Suprapubic skin (tissue), 4 donors: ENCODE data around the gene FAM83E. TPM values are rescaled to one million over a fixed set of nuclear protein-coding genes. Genes with fewer than 3 reads are reported as not detected.
"Not testable (repeated sequence)": the region's sequence is repeated elsewhere in the genome, so short reads cannot be mapped to it uniquely, and the experiment has no call there.

Experiments
- DNase-seq, 2 donors: peaks; one replicate each; pipeline ENCODE4 v3.0.0-alpha.2; 2019; ENCODE audit warnings: low spot score in 2 of 2
- H3K27ac ChIP-seq: fragments of 200-600 bp; sonication (generic); one replicate; pipeline ENCODE4 v1.5.1; 2019
- H3K27me3 ChIP-seq: fragments of 200-600 bp; sonication (generic); one replicate; pipeline ENCODE4 v1.5.1; 2019
- H3K36me3 ChIP-seq: fragments of 200-600 bp; sonication (generic); one replicate; pipeline ENCODE4 v1.5.1; 2019
- H3K4me1 ChIP-seq: fragments of 200-600 bp; sonication (generic); one replicate; pipeline ENCODE4 v1.5.1; 2019
- H3K4me3 ChIP-seq: fragments of 200-600 bp; sonication (generic); one replicate; pipeline ENCODE4 v1.5.1; 2019; ENCODE audit warnings: mild to moderate bottlenecking
- H3K9me3 ChIP-seq: fragments of 200-600 bp; sonication (generic); one replicate; pipeline ENCODE4 v1.5.1; 2019
- EP300 ChIP-seq: sonication (generic); formaldehyde crosslinking; IDR thresholded peaks from one replicate; pipeline ENCODE4 v1.6.1; 2017; ENCODE audit warnings: antibody characterized with exemption
- POLR2A ChIP-seq, 2 donors: fragments of 450-650 bp; IDR thresholded peaks; one replicate each; pipeline ENCODE4 v1.6.1; 2017; ENCODE audit warnings: antibody characterized with exemption in 2 of 2, mild to moderate bottlenecking in 2 of 2, moderate library complexity in 2 of 2
- POLR2AphosphoS5 ChIP-seq, 3 donors: sonication (generic); formaldehyde crosslinking; IDR thresholded peaks; one replicate each; pipeline ENCODE4 v1.6.1; 2017; ENCODE audit warnings: antibody characterized with exemption in 3 of 3
- WGBS: methylation state at CpG from one replicate; pipeline ENCODE4 v1.1.5; 2018; 5-methylcytosine and 5-hydroxymethylcytosine counted together
- total RNA-seq, 4 donors: library from RNA; depleted of rRNA; stranded (reverse); fragments of >200 nt; gene quantifications; one replicate each; pipeline ENCODE4 v1.1.0, GENCODE V29; 2016
- TF ChIP-seq, protein P1 (sequence below), 2 donors: fragments of 200-600 bp in 1 of 2; fragments of 450-650 bp in 1 of 2; sonication (generic) in 1 of 2; IDR thresholded peaks; one replicate each; pipeline ENCODE4 v1.5.1; 2016 to 2019; ENCODE audit warnings: antibody characterized with exemption in 2 of 2, mild to moderate bottlenecking in 1 of 2, moderate library complexity in 1 of 2

Gene FAM83E
- total RNA-seq, 4 donors from 2014 or later: 0.87 to 5.1 (median 1.1) TPM

DNA sequence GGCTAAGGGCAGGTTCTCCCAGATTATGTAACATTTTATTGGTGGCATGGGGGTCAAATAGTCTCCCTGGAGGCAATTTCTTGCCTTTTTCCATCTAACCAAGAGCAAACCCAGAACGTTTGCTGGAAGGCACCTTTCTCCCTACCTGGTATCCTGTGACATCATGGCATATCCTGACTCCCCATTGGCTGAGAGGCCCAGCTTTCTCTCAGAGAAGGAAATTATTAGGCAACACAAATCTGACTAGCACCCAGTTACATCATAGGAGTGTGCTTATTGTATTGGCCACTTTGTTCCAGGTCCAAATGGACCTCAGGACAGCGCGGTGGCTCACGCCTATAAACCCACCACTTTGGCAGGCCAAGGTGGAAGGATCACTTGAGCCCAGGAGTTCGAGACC lies 44.9 kb upstream of the FAM83E start:
- Histone ChIP-seq H3K36me3 (no peaks in the 10 kb centered on the region), H3K27ac (no peak overlapping the region), H3K9me3 (no peaks in the 10 kb centered on the region), H3K4me1 (peaks cover 9% of the 10 kb centered on the region), H3K4me3 (no peak overlapping the region), H3K27me3 (no peaks in the 10 kb centered on the region)
- TF ChIP-seq EP300 (no peak), POLR2AphosphoS5 (IDR thresholded peaks at IDR 0.05) (no peak), POLR2A (IDR thresholded peaks at IDR 0.05) (no peak)
- TF ChIP-seq, protein P1, sequence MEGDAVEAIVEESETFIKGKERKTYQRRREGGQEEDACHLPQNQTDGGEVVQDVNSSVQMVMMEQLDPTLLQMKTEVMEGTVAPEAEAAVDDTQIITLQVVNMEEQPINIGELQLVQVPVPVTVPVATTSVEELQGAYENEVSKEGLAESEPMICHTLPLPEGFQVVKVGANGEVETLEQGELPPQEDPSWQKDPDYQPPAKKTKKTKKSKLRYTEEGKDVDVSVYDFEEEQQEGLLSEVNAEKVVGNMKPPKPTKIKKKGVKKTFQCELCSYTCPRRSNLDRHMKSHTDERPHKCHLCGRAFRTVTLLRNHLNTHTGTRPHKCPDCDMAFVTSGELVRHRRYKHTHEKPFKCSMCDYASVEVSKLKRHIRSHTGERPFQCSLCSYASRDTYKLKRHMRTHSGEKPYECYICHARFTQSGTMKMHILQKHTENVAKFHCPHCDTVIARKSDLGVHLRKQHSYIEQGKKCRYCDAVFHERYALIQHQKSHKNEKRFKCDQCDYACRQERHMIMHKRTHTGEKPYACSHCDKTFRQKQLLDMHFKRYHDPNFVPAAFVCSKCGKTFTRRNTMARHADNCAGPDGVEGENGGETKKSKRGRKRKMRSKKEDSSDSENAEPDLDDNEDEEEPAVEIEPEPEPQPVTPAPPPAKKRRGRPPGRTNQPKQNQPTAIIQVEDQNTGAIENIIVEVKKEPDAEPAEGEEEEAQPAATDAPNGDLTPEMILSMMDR (IDR thresholded peaks at IDR 0.05): no peak
- no peak for DNase-seq
- 80% methylated on average over 5 of the region's 5 CpGs for WGBS

DNA sequence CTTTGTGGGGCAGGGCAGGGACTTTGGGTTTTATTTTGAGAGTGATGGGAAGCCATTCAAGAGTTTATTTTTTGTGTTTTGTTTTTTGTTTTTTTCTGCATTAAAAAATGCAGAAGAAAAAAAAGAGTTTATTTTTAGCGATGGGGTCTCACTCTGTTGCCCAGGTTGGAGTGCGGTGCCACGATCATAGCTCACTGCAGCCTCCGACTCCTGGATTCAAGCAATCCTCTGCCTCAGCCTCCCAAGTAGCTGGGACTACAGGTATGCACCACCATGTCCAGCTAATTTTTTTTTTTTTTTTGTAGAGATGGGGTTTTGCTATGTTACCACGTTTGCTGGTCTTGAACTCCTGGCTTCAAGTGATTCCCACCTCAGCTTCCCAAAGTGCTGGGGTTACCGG lies 43.6 kb upstream of the FAM83E start:
- TF ChIP-seq, protein P1 (IDR thresholded peaks at IDR 0.05): no peak
- no peak for TF ChIP-seq POLR2AphosphoS5 (IDR thresholded peaks at IDR 0.05)
- no peak for TF ChIP-seq EP300
- TF ChIP-seq POLR2A (IDR thresholded peaks at IDR 0.05): no peak
- no peaks in the 10 kb centered on the region for H3K27me3 ChIP-seq
- WGBS: 93% methylated on average over 6 of the region's 6 CpGs
- H3K4me3 ChIP-seq: no peak overlapping the region
- peaks cover 9% of the 10 kb centered on the region for H3K4me1 ChIP-seq
- H3K9me3 ChIP-seq: no peaks in the 10 kb centered on the region
- H3K27ac ChIP-seq: no peak overlapping the region
- no peak for DNase-seq
- no peaks in the 10 kb centered on the region for H3K36me3 ChIP-seq

DNA sequence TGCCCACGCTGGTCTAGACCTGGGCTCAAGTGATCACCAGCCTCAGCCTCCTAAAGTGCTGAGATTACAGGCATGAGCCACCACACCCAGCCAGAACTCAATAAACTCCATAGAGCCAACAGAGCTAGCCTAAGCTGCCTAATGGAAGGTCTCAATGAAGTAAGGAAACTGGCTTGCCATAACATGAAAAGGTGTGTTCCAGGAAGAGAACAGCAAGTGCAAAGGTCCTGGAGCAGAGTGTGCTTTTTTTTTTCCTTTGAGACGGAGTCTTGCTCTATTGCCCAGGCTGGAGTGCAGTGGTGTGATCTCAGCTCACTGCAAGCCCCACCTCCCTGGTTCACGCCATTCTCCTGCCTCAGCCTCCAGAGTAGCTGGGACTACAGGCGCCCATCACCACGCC lies 43.0 kb upstream of the FAM83E start:
- not testable (repeated sequence) for H3K36me3 ChIP-seq, H3K9me3 ChIP-seq, H3K27me3 ChIP-seq, H3K4me1 ChIP-seq, DNase-seq, H3K4me3 ChIP-seq, H3K27ac ChIP-seq
- WGBS: 92% methylated on average over 5 of the region's 5 CpGs

DNA sequence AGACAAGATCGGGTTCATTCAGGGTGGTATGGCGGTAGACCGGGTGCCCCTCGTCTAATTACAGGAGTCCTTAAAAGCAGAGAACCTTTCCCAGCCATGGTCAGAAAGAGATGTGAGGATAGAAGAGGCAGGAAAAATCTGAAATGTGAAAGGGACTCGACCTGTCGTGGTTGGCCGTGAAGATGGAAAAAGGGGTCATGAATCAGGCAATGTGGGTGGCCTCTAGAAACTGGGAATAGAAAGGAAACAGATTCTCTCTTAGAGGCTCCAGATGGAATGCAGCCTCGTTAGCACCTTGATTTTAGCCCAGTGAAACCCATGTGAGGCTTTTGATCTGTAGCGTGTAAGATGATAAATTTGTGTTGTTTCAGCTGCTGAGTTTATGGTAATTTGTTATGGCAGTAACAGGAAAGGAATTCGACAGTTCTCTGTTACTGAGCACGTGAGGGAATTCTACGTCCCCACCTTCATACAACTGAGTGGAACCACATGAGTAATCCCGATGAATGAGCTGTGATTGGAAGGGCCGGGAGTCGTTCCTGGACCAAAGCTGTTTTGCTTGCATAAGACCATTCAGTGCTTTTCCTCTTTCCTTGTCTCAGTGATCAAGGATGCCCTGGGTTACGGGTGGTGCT lies 42.1 kb upstream of the FAM83E start:
- 43% methylated on average over 16 of the region's 16 CpGs for WGBS
- TF ChIP-seq POLR2AphosphoS5 (IDR thresholded peaks at IDR 0.05): no peak
- TF ChIP-seq, protein P1 (IDR thresholded peaks at IDR 0.05): no peak
- no peak for TF ChIP-seq POLR2A (IDR thresholded peaks at IDR 0.05)
- no peak for TF ChIP-seq EP300
- H3K36me3 ChIP-seq: no peaks in the 10 kb centered on the region

DNA sequence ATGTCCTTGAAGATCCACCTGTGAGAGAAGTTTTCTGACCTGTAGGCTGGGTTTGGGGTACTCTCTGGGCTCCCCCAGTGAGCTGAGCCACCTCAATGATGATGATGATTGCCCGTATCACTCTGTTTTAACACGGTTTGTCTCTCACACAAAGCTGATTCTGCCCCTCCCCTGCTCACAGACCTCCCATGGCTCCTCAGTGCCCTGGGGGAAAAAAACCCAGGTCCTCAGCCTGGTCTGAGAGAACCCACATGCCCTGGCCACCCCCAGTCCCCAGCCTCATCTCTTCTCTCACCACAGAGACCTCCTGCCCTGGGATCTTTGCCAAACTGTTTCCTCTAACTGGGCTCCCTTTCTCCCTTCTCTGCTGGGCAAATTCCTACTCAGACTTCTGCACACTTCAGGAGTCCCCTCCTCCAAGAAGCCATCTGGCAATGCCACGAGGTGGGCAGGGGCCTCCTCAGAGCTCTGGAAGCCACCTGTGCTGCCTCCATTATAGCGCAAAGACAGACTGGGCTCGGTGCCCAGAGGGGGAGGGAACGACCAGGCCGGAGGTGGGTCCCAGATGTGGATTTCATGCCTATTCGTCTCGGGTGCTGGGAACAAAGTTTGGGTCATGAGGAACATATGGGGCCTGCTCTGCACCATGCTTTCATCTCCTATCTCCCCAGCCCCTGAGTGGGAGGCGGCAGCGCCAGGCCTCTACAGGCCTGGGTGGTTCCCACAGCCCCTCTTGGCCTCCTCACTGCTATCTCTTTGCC lies 39.6 kb upstream of the FAM83E start:
- Histone ChIP-seq H3K27ac (no peak overlapping the region), H3K4me3 (no peak overlapping the region), H3K9me3 (no peaks in the 10 kb centered on the region), H3K36me3 (no peaks in the 10 kb centered on the region), H3K27me3 (no peaks in the 10 kb centered on the region), H3K4me1 (peaks cover 3% of the 10 kb centered on the region)
- TF ChIP-seq, protein P1 (IDR thresholded peaks at IDR 0.05): no peak
- TF ChIP-seq EP300: no peak
- TF ChIP-seq POLR2AphosphoS5 (IDR thresholded peaks at IDR 0.05): no peak
- TF ChIP-seq POLR2A (IDR thresholded peaks at IDR 0.05): no peak
- no peak for DNase-seq
- WGBS: 44% methylated on average over 11 of the region's 11 CpGs

More for the DNA sequence above, 42.1 kb upstream of the FAM83E start:
- DNase-seq: no peak
- Histone ChIP-seq H3K9me3 (no peaks in the 10 kb centered on the region), H3K27me3 (no peaks in the 10 kb centered on the region), H3K4me3 (no peak overlapping the region), H3K27ac (no peak overlapping the region), H3K4me1 (peaks cover 9% of the 10 kb centered on the region)
